DND-41 (cell line): ENCODE data around the gene JPH3.

Source experiments
- ATAC-seq: fragments of 200-7000 bp; cut with Tn5 transposase; 3 replicates; pipeline ENCODE4 v1.9.1; 2021; ENCODE audit warnings: low read depth; ENCODE audit not compliant: insufficient read depth
- DNase-seq: peaks from one replicate; pipeline ENCODE4 v3.0.0-alpha.2; 2020
- H2AFZ ChIP-seq: 2 replicates; pipeline ENCODE4 v1.6.0; 2012; ENCODE audit warnings: low read depth, low read length
- H3K27ac ChIP-seq: 2 replicates; pipeline ENCODE4 v1.5.1; 2012; ENCODE audit warnings: low read length, inconsistent platforms
- H3K27me3 ChIP-seq: fragments of 200-600 bp; sonication (generic); 2 replicates; pipeline ENCODE4 v1.6.0; 2012; ENCODE audit warnings: low read length, mild to moderate bottlenecking, inconsistent platforms; ENCODE audit not compliant: insufficient read depth, poor library complexity
- H3K36me3 ChIP-seq: 2 replicates; pipeline ENCODE4 v1.5.1; 2012; ENCODE audit warnings: low read length, inconsistent platforms; ENCODE audit not compliant: insufficient read depth
- H3K4me1 ChIP-seq: 2 replicates; pipeline ENCODE4 v1.5.1; 2012; ENCODE audit warnings: mild to moderate bottlenecking, low read length; ENCODE audit not compliant: insufficient read depth
- H3K4me2 ChIP-seq: 2 replicates; pipeline ENCODE4 v1.6.0; 2012; ENCODE audit warnings: mild to moderate bottlenecking, moderate library complexity, low read length, inconsistent platforms; ENCODE audit not compliant: insufficient read depth
- H3K4me3 ChIP-seq, 2 experiments: fragments of 200-600 bp in 1 of 2; shearing (Covaris generic) in 1 of 2; 2 replicates each; pipeline ENCODE4 v1.5.1; 2012 to 2016; ENCODE audit warnings: inconsistent platforms in 2 of 2, low read length in 2 of 2, mild to moderate bottlenecking in 2 of 2, low read depth in 1 of 2, moderate library complexity in 1 of 2
- H3K79me2 ChIP-seq: 2 replicates; pipeline ENCODE4 v1.6.0; 2012; ENCODE audit warnings: low read length, inconsistent platforms; ENCODE audit not compliant: insufficient read depth
- H3K9ac ChIP-seq: 2 replicates; pipeline ENCODE4 v1.6.0; 2012; ENCODE audit warnings: low read depth, mild to moderate bottlenecking, inconsistent platforms, low read length, moderate library complexity
- H3K9me3 ChIP-seq: 2 replicates; pipeline ENCODE4 v1.5.1; 2012; ENCODE audit warnings: low read length, moderate library complexity, mild to moderate bottlenecking, inconsistent platforms; ENCODE audit not compliant: insufficient read depth, severe bottlenecking
- H4K20me1 ChIP-seq: 2 replicates; pipeline ENCODE4 v1.6.0; 2012; ENCODE audit warnings: low read length; ENCODE audit not compliant: insufficient read depth
- EZH2 ChIP-seq: IDR thresholded peaks from 3 replicates; pipeline ENCODE4 v1.6.1; 2012; ENCODE audit warnings: borderline replicate concordance, low read depth, mild to moderate bottlenecking, moderate library complexity, low read length, inconsistent platforms; ENCODE audit not compliant: severe bottlenecking
- TF ChIP-seq, protein P1 (sequence below): IDR thresholded peaks from 2 replicates; pipeline ENCODE4 v1.5.1; 2012; ENCODE audit warnings: borderline replicate concordance, low read length, moderate library complexity, mild to moderate bottlenecking; ENCODE audit not compliant: poor library complexity, severe bottlenecking; ENCODE audit errors: extremely low read depth

The JPH3 gene

DNA sequence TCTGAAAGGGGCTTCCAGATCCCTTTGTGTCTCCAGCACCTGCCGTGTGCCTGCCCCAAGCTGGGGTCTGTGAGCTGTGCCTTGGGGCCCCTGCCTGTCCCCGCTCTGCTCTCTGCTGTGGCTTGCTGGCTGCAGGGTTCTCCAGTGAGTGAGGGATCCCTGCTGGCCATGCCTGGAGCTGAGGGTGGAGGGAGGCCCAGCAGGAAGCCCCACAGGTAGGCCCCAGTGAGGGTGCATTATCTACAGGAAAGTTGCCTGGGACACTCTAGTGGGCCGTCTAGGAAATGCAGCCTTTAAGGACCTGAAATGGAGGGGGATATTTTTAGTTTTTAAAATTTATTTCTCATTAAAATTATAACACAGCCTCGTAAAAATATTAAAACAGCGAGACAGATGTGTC, 50.9 kb downstream of the JPH3 start:
- ATAC-seq (no peak), DNase-seq (no peak)
- no peaks in the 10 kb centered on the region for H3K9me3 ChIP-seq

DNA sequence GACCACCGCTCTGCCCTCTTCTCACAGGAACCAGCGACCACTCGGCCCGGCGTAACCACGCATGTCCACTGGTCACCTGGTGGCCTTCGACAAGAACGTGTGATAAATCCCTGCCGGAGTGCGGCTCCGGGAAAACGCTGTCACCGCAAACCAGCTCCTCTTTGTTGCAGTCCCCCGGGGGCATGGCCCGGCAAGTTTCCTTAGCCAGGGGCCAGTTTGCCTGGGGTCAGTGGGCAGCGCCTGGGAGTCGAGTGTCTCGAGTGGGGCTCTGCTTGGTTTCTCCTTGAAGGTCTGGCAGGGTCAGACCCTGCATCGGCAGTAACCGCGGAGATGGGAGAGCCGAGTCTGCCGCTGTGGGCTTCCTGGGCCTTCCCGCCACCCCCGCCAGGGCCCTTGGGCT, 52.5 kb downstream of the JPH3 start:
- H3K9ac ChIP-seq: no peak overlapping the region

More for the DNA sequence above, 50.9 kb downstream of the JPH3 start:
- TF ChIP-seq, protein P1, sequence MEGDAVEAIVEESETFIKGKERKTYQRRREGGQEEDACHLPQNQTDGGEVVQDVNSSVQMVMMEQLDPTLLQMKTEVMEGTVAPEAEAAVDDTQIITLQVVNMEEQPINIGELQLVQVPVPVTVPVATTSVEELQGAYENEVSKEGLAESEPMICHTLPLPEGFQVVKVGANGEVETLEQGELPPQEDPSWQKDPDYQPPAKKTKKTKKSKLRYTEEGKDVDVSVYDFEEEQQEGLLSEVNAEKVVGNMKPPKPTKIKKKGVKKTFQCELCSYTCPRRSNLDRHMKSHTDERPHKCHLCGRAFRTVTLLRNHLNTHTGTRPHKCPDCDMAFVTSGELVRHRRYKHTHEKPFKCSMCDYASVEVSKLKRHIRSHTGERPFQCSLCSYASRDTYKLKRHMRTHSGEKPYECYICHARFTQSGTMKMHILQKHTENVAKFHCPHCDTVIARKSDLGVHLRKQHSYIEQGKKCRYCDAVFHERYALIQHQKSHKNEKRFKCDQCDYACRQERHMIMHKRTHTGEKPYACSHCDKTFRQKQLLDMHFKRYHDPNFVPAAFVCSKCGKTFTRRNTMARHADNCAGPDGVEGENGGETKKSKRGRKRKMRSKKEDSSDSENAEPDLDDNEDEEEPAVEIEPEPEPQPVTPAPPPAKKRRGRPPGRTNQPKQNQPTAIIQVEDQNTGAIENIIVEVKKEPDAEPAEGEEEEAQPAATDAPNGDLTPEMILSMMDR: peak; percentile 54
- no peak for TF ChIP-seq EZH2
- no peaks in the 10 kb centered on the region for H3K79me2 ChIP-seq
- no peak overlapping the region for H3K4me2 ChIP-seq
- no peak overlapping the region for H3K4me3 ChIP-seq
- no peaks in the 10 kb centered on the region for H4K20me1 ChIP-seq
- H3K9ac ChIP-seq: no peak overlapping the region
- H2AFZ ChIP-seq: no peak overlapping the region
- H3K4me1 ChIP-seq: no peaks in the 10 kb centered on the region
- H3K27me3 ChIP-seq: peaks cover 16% of the 10 kb centered on the region
- H3K36me3 ChIP-seq: no peaks in the 10 kb centered on the region
- H3K27ac ChIP-seq: no peak overlapping the region

DNA sequence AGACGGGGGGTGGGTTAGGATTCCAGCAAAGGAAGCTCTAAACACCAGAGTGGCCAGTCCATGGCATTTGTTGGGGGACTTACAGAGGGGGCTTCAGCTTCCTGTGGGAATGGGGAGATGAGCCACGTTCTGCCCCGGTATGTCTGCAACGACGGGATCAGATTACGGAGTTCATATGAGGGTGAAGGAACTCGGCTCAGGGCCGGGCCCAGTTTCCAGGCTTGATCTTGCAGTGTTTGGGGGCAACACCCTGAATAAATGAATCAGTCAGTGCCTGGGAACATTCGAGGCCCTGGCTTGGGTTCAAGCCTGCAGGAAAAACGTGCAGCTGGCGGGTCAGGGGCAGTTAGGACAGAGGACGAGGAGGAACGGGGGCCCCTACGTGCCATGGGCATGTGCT, 54.0 kb downstream of the JPH3 start:
- Histone ChIP-seq H3K4me1 (no peaks in the 10 kb centered on the region), H3K4me2 (no peak overlapping the region), H3K79me2 (no peaks in the 10 kb centered on the region), H3K36me3 (no peaks in the 10 kb centered on the region), H3K9ac (no peak overlapping the region), H3K27me3 (no peaks in the 10 kb centered on the region), H4K20me1 (peaks cover 6% of the 10 kb centered on the region), H3K27ac (no peak overlapping the region), H2AFZ (no peak overlapping the region), H3K4me3 (no peak overlapping the region), H3K9me3 (no peaks in the 10 kb centered on the region)
- no peak for TF ChIP-seq EZH2
- TF ChIP-seq, protein P1: no peak
- no peak for ATAC-seq
- DNase-seq: no peak

More for the DNA sequence above, 52.5 kb downstream of the JPH3 start:
- Histone ChIP-seq H2AFZ (no peak overlapping the region), H3K79me2 (no peaks in the 10 kb centered on the region), H3K9me3 (no peaks in the 10 kb centered on the region), H3K27ac (no peak overlapping the region), H3K4me3 (no peak overlapping the region), H3K36me3 (no peaks in the 10 kb centered on the region), H3K27me3 (peaks cover 7% of the 10 kb centered on the region), H4K20me1 (no peaks in the 10 kb centered on the region), H3K4me1 (no peaks in the 10 kb centered on the region), H3K4me2 (no peak overlapping the region)
- ATAC-seq (no peak), DNase-seq (no peak)
- TF ChIP-seq, protein P1: no peak
- TF ChIP-seq EZH2: no peak
